ENCODE measurements around the gene INTS7.

DNA sequence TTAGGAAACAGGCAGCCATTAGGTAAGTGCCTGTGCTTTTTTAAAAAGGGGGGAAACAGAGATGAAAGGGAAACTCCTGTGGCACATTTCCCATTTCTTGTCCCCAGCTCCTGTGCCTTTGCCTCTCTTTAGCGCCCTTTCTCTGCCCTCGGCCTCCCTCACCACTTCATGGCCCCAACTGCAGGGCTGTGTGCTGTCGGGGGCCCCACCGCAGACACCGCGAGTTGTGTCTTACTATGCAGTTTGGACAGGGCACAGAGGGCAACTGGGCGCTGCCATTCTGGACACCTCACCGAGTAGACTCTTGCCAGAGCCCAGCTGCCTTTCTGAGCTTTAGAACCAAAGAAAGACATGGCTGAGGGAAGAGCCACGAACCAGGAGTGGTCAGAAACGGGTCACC is 111.1 kb downstream of the INTS7 start:
- TF ChIP-seq, protein P1, sequence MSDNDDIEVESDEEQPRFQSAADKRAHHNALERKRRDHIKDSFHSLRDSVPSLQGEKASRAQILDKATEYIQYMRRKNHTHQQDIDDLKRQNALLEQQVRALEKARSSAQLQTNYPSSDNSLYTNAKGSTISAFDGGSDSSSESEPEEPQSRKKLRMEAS (IDR thresholded peaks at IDR 0.05; ENCODE audit: low read depth, low read length): no peak
- no peak for TF ChIP-seq CTCF (IDR thresholded peaks at IDR 0.05; ENCODE audit: low read depth, low read length)
- no peak for TF ChIP-seq POLR2A (IDR thresholded peaks at IDR 0.05; ENCODE audit: extremely low read depth, insufficient read length)
- TF ChIP-seq MYC (IDR thresholded peaks at IDR 0.05; ENCODE audit: low read depth, low read length): no peak
